Stimulated activated memory B cell treated with anti-CD40 and anti-IgM and Interleukin-4, amounts not matched to agents 10 μg/mL and 1 μg/mL and 100 μg/mL, for 72 hours (primary cell): ENCODE data around the gene NUMA1.

Experiments used
- ATAC-seq: fragments of 150-1000 bp; cut with Tn5 transposase; 2 replicates; pipeline ENCODE4 v1.10.0; 2021
- H3K27ac Mint-ChIP-seq: one replicate; pipeline ENCODE4 v1.8.0; 2022; ENCODE audit warnings: mild to moderate bottlenecking, mixed read lengths
- H3K27me3 Mint-ChIP-seq: one replicate; pipeline ENCODE4 v1.8.0; 2022; ENCODE audit warnings: mixed read lengths
- H3K36me3 Mint-ChIP-seq: one replicate; pipeline ENCODE4 v1.8.0; 2022; ENCODE audit warnings: mixed read lengths
- H3K4me1 Mint-ChIP-seq: one replicate; pipeline ENCODE4 v1.8.0; 2022; ENCODE audit warnings: mixed read lengths
- H3K4me3 Mint-ChIP-seq: one replicate; pipeline ENCODE4 v1.8.0; 2022; ENCODE audit warnings: mild to moderate bottlenecking, moderate library complexity, mixed read lengths
- H3K9me3 Mint-ChIP-seq: one replicate; pipeline ENCODE4 v1.8.0; 2022; ENCODE audit warnings: mixed read lengths

NUMA1 gene

GRCh38 chr11:71997594-71997993, 82.7 kb downstream of the NUMA1 start:
- Mint-ChIP-seq H3K36me3 (peaks cover 77% of the 10 kb centered on the region), H3K4me3 (no peak overlapping the region), H3K27me3 (no peaks in the 10 kb centered on the region), H3K9me3 (no peaks in the 10 kb centered on the region), H3K4me1 (peaks cover 76% of the 10 kb centered on the region), H3K27ac (peak overlapping the region; percentile 99)
- ATAC-seq, result no peak

GRCh38 chr11:71996946-71997345, 83.4 kb downstream of the NUMA1 start:
- Mint-ChIP-seq H3K9me3 (no peaks in the 10 kb centered on the region), H3K27me3 (no peaks in the 10 kb centered on the region), H3K4me1 (peaks cover 76% of the 10 kb centered on the region), H3K27ac (peak overlapping the region; percentile 99), H3K36me3 (peaks cover 71% of the 10 kb centered on the region), H3K4me3 (no peak overlapping the region)
- ATAC-seq, result no peak

GRCh38 chr11:71996517-71996916, 83.8 kb downstream of the NUMA1 start:
- H3K27me3 Mint-ChIP-seq, result no peaks in the 10 kb centered on the region
- peak overlapping the region; percentile 99 for H3K27ac Mint-ChIP-seq
- H3K9me3 Mint-ChIP-seq, result no peaks in the 10 kb centered on the region
- H3K36me3 Mint-ChIP-seq, result peaks cover 67% of the 10 kb centered on the region
- no peak overlapping the region for H3K4me3 Mint-ChIP-seq
- no peak for ATAC-seq
- peaks cover 76% of the 10 kb centered on the region for H3K4me1 Mint-ChIP-seq

GRCh38 chr11:71995726-71996291, 84.5 kb downstream of the NUMA1 start:
- no peak for ATAC-seq
- H3K27ac Mint-ChIP-seq, result peak overlapping the region; percentile 99
- no peaks in the 10 kb centered on the region for H3K9me3 Mint-ChIP-seq
- H3K27me3 Mint-ChIP-seq, result no peaks in the 10 kb centered on the region
- H3K4me1 Mint-ChIP-seq, result peaks cover 81% of the 10 kb centered on the region
- H3K4me3 Mint-ChIP-seq, result no peak overlapping the region
- H3K36me3 Mint-ChIP-seq, result peaks cover 59% of the 10 kb centered on the region

GRCh38 chr11:71994786-71995185, 85.6 kb downstream of the NUMA1 start:
- Mint-ChIP-seq H3K27ac (peak overlapping the region; percentile 68), H3K27me3 (no peaks in the 10 kb centered on the region), H3K9me3 (no peaks in the 10 kb centered on the region), H3K4me1 (peaks cover 81% of the 10 kb centered on the region), H3K36me3 (peaks cover 68% of the 10 kb centered on the region), H3K4me3 (no peak overlapping the region)
- ATAC-seq, result no peak

- peak overlapping the region; percentile 58 for H3K4me3 Mint-ChIP-seq
- H3K36me3 Mint-ChIP-seq, result peaks cover 55% of the 10 kb centered on the region
- no peaks in the 10 kb centered on the region for H3K9me3 Mint-ChIP-seq
- peaks cover 57% of the 10 kb centered on the region for H3K4me1 Mint-ChIP-seq
- H3K27ac Mint-ChIP-seq, result peak overlapping the region; percentile 68
- no peaks in the 10 kb centered on the region for H3K27me3 Mint-ChIP-seq
- ATAC-seq, result no peak
Observed at GRCh38 chr11:71992136-71992730, 88.1 kb downstream of the NUMA1 start.

GRCh38 chr11:71991494-71991893, 88.8 kb downstream of the NUMA1 start:
- Mint-ChIP-seq H3K9me3 (no peaks in the 10 kb centered on the region), H3K27ac (peak overlapping the region; percentile 68), H3K36me3 (peaks cover 55% of the 10 kb centered on the region), H3K4me3 (peak overlapping the region; percentile 42), H3K27me3 (no peaks in the 10 kb centered on the region), H3K4me1 (peaks cover 58% of the 10 kb centered on the region)
- peak; percentile 95 for ATAC-seq

- Mint-ChIP-seq H3K9me3 (no peaks in the 10 kb centered on the region), H3K27ac (peak overlapping the region; percentile 68), H3K36me3 (peaks cover 53% of the 10 kb centered on the region), H3K4me1 (peaks cover 64% of the 10 kb centered on the region), H3K4me3 (no peak overlapping the region), H3K27me3 (no peaks in the 10 kb centered on the region)
- no peak for ATAC-seq
Observed at GRCh38 chr11:71990701-71991100, 89.6 kb downstream of the NUMA1 start.

GRCh38 chr11:71988050-71988449, 92.3 kb downstream of the NUMA1 start:
- Mint-ChIP-seq H3K27me3 (no peaks in the 10 kb centered on the region), H3K4me1 (peaks cover 52% of the 10 kb centered on the region), H3K9me3 (no peaks in the 10 kb centered on the region), H3K36me3 (peaks cover 40% of the 10 kb centered on the region), H3K27ac (no peak overlapping the region), H3K4me3 (no peak overlapping the region)
- ATAC-seq, result no peak

GRCh38 chr11:71987521-71987920, 92.8 kb downstream of the NUMA1 start:
- H3K27me3 Mint-ChIP-seq, result no peaks in the 10 kb centered on the region
- no peak overlapping the region for H3K4me3 Mint-ChIP-seq
- H3K9me3 Mint-ChIP-seq, result no peaks in the 10 kb centered on the region
- peaks cover 47% of the 10 kb centered on the region for H3K4me1 Mint-ChIP-seq
- H3K36me3 Mint-ChIP-seq, result peaks cover 41% of the 10 kb centered on the region
- no peak for ATAC-seq
- H3K27ac Mint-ChIP-seq, result peak overlapping the region; percentile 82

GRCh38 chr11:71986131-71986530, 94.2 kb downstream of the NUMA1 start:
- ATAC-seq, result peak; percentile 92
- Mint-ChIP-seq H3K4me3 (no peak overlapping the region), H3K27me3 (no peaks in the 10 kb centered on the region), H3K9me3 (no peaks in the 10 kb centered on the region), H3K36me3 (peaks cover 55% of the 10 kb centered on the region), H3K4me1 (peaks cover 33% of the 10 kb centered on the region), H3K27ac (peak overlapping the region; percentile 82)

- H3K36me3 Mint-ChIP-seq, result peaks cover 52% of the 10 kb centered on the region
- no peak for ATAC-seq
- peak overlapping the region; percentile 95 for H3K27ac Mint-ChIP-seq
- H3K4me3 Mint-ChIP-seq, result no peak overlapping the region
- no peaks in the 10 kb centered on the region for H3K27me3 Mint-ChIP-seq
- peaks cover 29% of the 10 kb centered on the region for H3K4me1 Mint-ChIP-seq
- no peaks in the 10 kb centered on the region for H3K9me3 Mint-ChIP-seq
Observed at GRCh38 chr11:71979602-71980001, 100.7 kb downstream of the NUMA1 start.

- no peaks in the 10 kb centered on the region for H3K27me3 Mint-ChIP-seq
- no peaks in the 10 kb centered on the region for H3K9me3 Mint-ChIP-seq
- H3K4me3 Mint-ChIP-seq, result no peak overlapping the region
- H3K27ac Mint-ChIP-seq, result peak overlapping the region; percentile 95
- H3K4me1 Mint-ChIP-seq, result peaks cover 29% of the 10 kb centered on the region
- ATAC-seq, result no peak
- H3K36me3 Mint-ChIP-seq, result peaks cover 55% of the 10 kb centered on the region
Observed at GRCh38 chr11:71979094-71979493, 101.2 kb downstream of the NUMA1 start.

GRCh38 chr11:71977743-71978418, 102.5 kb downstream of the NUMA1 start:
- peak overlapping the region; percentile 95 for H3K27ac Mint-ChIP-seq
- ATAC-seq, result peak; percentile 97
- peaks cover 29% of the 10 kb centered on the region for H3K4me1 Mint-ChIP-seq
- H3K36me3 Mint-ChIP-seq, result peaks cover 55% of the 10 kb centered on the region
- no peaks in the 10 kb centered on the region for H3K27me3 Mint-ChIP-seq
- peak overlapping the region; percentile 12 for H3K4me3 Mint-ChIP-seq
- no peaks in the 10 kb centered on the region for H3K9me3 Mint-ChIP-seq

GRCh38 chr11:71977090-71977489, 103.3 kb downstream of the NUMA1 start:
- H3K27me3 Mint-ChIP-seq, result no peaks in the 10 kb centered on the region
- H3K9me3 Mint-ChIP-seq, result no peaks in the 10 kb centered on the region
- peak overlapping the region; percentile 95 for H3K27ac Mint-ChIP-seq
- peaks cover 29% of the 10 kb centered on the region for H3K4me1 Mint-ChIP-seq
- no peak overlapping the region for H3K4me3 Mint-ChIP-seq
- no peak for ATAC-seq
- H3K36me3 Mint-ChIP-seq, result peaks cover 50% of the 10 kb centered on the region

GRCh38 chr11:71976551-71976950, 103.8 kb downstream of the NUMA1 start:
- Mint-ChIP-seq H3K4me1 (peaks cover 29% of the 10 kb centered on the region), H3K9me3 (no peaks in the 10 kb centered on the region), H3K36me3 (peaks cover 50% of the 10 kb centered on the region), H3K4me3 (no peak overlapping the region), H3K27me3 (no peaks in the 10 kb centered on the region), H3K27ac (peak overlapping the region; percentile 95)
- ATAC-seq, result no peak
